ENCODE data around the gene VSX2.

The VSX2 gene

GRCh38 chr14:74219277-74220205 is 19.7 kb upstream of the VSX2 start:
- Histone ChIP-seq H3K4me2 (no peak overlapping the region), H3K9ac (no peak overlapping the region), H3K27me3 (ENCODE audit: insufficient read depth, low read depth) (no peaks in the 10 kb centered on the region), H3K79me2 (ENCODE audit: insufficient read depth, low read depth) (no peaks in the 10 kb centered on the region), H4K20me1 (ENCODE audit: insufficient read depth) (no peaks in the 10 kb centered on the region), H3K4me1 (ENCODE audit: low read depth, poor library complexity, severe bottlenecking) (no peaks in the 10 kb centered on the region), H3K36me3 (ENCODE audit: insufficient read depth) (no peaks in the 10 kb centered on the region), H3K27ac (no peak overlapping the region), H2AFZ (ENCODE audit: low read depth) (no peak overlapping the region), H3K4me3 (IDR thresholded peaks at IDR 0.05; ENCODE audit: insufficient read depth, low read depth, low read length) (no peak overlapping the region)
- TF ChIP-seq, protein P1, sequence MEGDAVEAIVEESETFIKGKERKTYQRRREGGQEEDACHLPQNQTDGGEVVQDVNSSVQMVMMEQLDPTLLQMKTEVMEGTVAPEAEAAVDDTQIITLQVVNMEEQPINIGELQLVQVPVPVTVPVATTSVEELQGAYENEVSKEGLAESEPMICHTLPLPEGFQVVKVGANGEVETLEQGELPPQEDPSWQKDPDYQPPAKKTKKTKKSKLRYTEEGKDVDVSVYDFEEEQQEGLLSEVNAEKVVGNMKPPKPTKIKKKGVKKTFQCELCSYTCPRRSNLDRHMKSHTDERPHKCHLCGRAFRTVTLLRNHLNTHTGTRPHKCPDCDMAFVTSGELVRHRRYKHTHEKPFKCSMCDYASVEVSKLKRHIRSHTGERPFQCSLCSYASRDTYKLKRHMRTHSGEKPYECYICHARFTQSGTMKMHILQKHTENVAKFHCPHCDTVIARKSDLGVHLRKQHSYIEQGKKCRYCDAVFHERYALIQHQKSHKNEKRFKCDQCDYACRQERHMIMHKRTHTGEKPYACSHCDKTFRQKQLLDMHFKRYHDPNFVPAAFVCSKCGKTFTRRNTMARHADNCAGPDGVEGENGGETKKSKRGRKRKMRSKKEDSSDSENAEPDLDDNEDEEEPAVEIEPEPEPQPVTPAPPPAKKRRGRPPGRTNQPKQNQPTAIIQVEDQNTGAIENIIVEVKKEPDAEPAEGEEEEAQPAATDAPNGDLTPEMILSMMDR (conservative IDR thresholded peaks at IDR 0.05; ENCODE audit: low read depth, low read length) = no peak

DNA sequence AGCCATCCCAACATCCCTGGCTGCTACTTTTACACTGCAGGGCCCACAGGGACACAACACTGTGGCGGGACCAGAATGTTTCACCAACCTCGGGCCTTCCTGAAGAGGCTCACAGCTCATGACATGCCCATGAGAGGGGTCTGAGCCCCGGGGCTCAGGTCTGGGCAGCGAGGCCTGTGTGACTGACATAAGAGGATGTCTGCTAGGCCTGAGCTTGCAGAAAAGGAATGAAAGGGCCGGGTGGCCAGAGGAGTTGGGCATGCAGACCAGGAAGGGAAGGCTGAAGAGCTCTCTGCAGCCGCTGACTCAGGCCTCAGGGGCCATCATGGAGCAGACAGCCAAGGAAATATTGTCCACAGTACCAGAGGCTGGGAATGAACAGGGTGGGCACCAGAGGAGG is 18.3 kb upstream of the VSX2 start:
- H3K4me3 ChIP-seq (IDR thresholded peaks at IDR 0.05; ENCODE audit: insufficient read depth, low read depth, low read length) = no peak overlapping the region
- H3K4me1 ChIP-seq (ENCODE audit: low read depth, poor library complexity, severe bottlenecking) = no peaks in the 10 kb centered on the region
- H2AFZ ChIP-seq (ENCODE audit: low read depth) = no peak overlapping the region
- TF ChIP-seq, protein P1 (conservative IDR thresholded peaks at IDR 0.05; ENCODE audit: low read depth, low read length) = no peak
- no peaks in the 10 kb centered on the region for H4K20me1 ChIP-seq (ENCODE audit: insufficient read depth)
- H3K27me3 ChIP-seq (ENCODE audit: insufficient read depth, low read depth) = no peaks in the 10 kb centered on the region
- no peaks in the 10 kb centered on the region for H3K36me3 ChIP-seq (ENCODE audit: insufficient read depth)
- no peak overlapping the region for H3K4me2 ChIP-seq
- no peaks in the 10 kb centered on the region for H3K79me2 ChIP-seq (ENCODE audit: insufficient read depth, low read depth)
- H3K27ac ChIP-seq = no peak overlapping the region
- no peak overlapping the region for H3K9ac ChIP-seq

- no peaks in the 10 kb centered on the region for H3K36me3 ChIP-seq (ENCODE audit: insufficient read depth)
- TF ChIP-seq, protein P1 (conservative IDR thresholded peaks at IDR 0.05; ENCODE audit: low read depth, low read length) = no peak
- H3K4me3 ChIP-seq (IDR thresholded peaks at IDR 0.05; ENCODE audit: insufficient read depth, low read depth, low read length) = no peak overlapping the region
- H3K27me3 ChIP-seq (ENCODE audit: insufficient read depth, low read depth) = no peaks in the 10 kb centered on the region
- no peaks in the 10 kb centered on the region for H3K4me1 ChIP-seq (ENCODE audit: low read depth, poor library complexity, severe bottlenecking)
- H3K4me2 ChIP-seq = no peak overlapping the region
- H2AFZ ChIP-seq (ENCODE audit: low read depth) = no peak overlapping the region
- H3K9ac ChIP-seq = no peak overlapping the region
- H3K79me2 ChIP-seq (ENCODE audit: insufficient read depth, low read depth) = no peaks in the 10 kb centered on the region
- no peak overlapping the region for H3K27ac ChIP-seq
- no peaks in the 10 kb centered on the region for H4K20me1 ChIP-seq (ENCODE audit: insufficient read depth)
These were observed 17.5 kb upstream of the VSX2 start for GRCh38 chr14:74221741-74222140.

- H2AFZ ChIP-seq (ENCODE audit: low read depth) = no peak overlapping the region
- no peak overlapping the region for H3K4me2 ChIP-seq
- H3K4me3 ChIP-seq (IDR thresholded peaks at IDR 0.05; ENCODE audit: insufficient read depth, low read depth, low read length) = no peak overlapping the region
- H3K4me1 ChIP-seq (ENCODE audit: low read depth, poor library complexity, severe bottlenecking) = no peaks in the 10 kb centered on the region
- no peaks in the 10 kb centered on the region for H3K36me3 ChIP-seq (ENCODE audit: insufficient read depth)
- no peak overlapping the region for H3K27ac ChIP-seq
- H3K79me2 ChIP-seq (ENCODE audit: insufficient read depth, low read depth) = no peaks in the 10 kb centered on the region
- no peaks in the 10 kb centered on the region for H4K20me1 ChIP-seq (ENCODE audit: insufficient read depth)
- TF ChIP-seq, protein P1 (conservative IDR thresholded peaks at IDR 0.05; ENCODE audit: low read depth, low read length) = no peak
- no peaks in the 10 kb centered on the region for H3K27me3 ChIP-seq (ENCODE audit: insufficient read depth, low read depth)
- no peak overlapping the region for H3K9ac ChIP-seq
These were observed 16.2 kb upstream of the VSX2 start for GRCh38 chr14:74223016-74223415.
